Measurements from ENCODE around the gene PTPN9. TPM values are rescaled to one million over a fixed set of nuclear protein-coding genes. Genes with fewer than 3 reads are reported as not detected.

The PTPN9 gene
- total and polyA plus RNA-seq, 10 of the 15 experiments (the other 5 are each of a cell fraction or from before 2014, with no cell fraction given), result 7.8 to 29.1 (median 18.5) TPM

GRCh38 chr15:75625542-75626347 lies 46.6 kb upstream of the PTPN9 start, which contains the start of gene SNUPN (continued):
- TF ChIP-seq, protein P1, sequence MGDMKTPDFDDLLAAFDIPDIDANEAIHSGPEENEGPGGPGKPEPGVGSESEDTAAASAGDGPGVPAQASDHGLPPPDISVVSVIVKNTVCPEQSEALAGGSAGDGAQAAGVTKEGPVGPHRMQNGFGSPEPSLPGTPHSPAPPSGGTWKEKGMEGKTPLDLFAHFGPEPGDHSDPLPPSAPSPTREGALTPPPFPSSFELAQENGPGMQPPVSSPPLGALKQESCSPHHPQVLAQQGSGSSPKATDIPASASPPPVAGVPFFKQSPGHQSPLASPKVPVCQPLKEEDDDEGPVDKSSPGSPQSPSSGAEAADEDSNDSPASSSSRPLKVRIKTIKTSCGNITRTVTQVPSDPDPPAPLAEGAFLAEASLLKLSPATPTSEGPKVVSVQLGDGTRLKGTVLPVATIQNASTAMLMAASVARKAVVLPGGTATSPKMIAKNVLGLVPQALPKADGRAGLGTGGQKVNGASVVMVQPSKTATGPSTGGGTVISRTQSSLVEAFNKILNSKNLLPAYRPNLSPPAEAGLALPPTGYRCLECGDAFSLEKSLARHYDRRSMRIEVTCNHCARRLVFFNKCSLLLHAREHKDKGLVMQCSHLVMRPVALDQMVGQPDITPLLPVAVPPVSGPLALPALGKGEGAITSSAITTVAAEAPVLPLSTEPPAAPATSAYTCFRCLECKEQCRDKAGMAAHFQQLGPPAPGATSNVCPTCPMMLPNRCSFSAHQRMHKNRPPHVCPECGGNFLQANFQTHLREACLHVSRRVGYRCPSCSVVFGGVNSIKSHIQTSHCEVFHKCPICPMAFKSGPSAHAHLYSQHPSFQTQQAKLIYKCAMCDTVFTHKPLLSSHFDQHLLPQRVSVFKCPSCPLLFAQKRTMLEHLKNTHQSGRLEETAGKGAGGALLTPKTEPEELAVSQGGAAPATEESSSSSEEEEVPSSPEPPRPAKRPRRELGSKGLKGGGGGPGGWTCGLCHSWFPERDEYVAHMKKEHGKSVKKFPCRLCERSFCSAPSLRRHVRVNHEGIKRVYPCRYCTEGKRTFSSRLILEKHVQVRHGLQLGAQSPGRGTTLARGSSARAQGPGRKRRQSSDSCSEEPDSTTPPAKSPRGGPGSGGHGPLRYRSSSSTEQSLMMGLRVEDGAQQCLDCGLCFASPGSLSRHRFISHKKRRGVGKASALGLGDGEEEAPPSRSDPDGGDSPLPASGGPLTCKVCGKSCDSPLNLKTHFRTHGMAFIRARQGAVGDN (IDR thresholded peaks at IDR 0.05), result peak; percentile 76

DNA sequence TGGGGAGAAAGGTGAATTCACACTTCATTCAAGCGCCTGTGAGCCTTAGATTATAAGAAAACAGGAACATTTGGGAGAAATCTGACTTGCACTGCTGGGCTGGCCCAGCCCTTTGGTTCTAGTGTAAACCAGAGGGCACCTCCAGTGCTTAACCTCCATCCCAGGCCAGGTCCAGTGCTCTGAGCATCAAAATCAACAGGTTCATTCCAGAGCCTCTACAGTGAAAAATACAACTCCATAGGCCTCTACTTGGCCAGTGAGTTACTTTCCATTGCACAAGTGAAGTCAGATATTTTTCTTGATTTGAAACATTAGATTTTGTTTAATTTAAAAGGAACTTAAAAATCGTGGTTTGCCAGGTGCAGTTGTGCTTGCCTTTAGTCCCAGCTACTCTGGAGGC lies 43.4 kb upstream of the PTPN9 start:
- SMC1A ChIA-PET (ENCODE audit: uncharacterized antibody, unreplicated experiment), result no interaction called here
- Histone ChIP-seq H3K4me2 (ENCODE audit: control insufficient read depth, insufficient read depth) (no peak overlapping the region), H4K20me1 (ENCODE audit: control insufficient read depth, insufficient read depth) (no peaks in the 10 kb centered on the region), H3K4me1 (ENCODE audit: control insufficient read depth, insufficient read depth, low read length) (peaks cover 6% of the 10 kb centered on the region), H3K27me3 (replicated peaks in 1 of 2; ENCODE audit: control insufficient read depth in 2 of 2, insufficient read depth in 2 of 2, low read length in 1 of 2) (no peaks in the 10 kb centered on the region), H3K79me2 (ENCODE audit: control insufficient read depth, insufficient read depth, low read length) (peaks cover 8% of the 10 kb centered on the region), H3K9ac (ENCODE audit: control insufficient read depth, insufficient read depth, low read length) (no peak overlapping the region), H3K9me3 (replicated peaks; ENCODE audit: control insufficient read depth, insufficient read depth, low read length) (no peaks in the 10 kb centered on the region), H3K36me3 (ENCODE audit: control insufficient read depth in 2 of 2, insufficient read depth in 2 of 2, low read length in 1 of 2) (peaks cover 0 to 10% of the 10 kb centered on the region in 2 experiments; a peak in 2 of 4 replicates), H3K4me3 (no peak overlapping the region), H3K27ac (ENCODE audit: control insufficient read depth, insufficient read depth) (no peak overlapping the region), H2AFZ (ENCODE audit: control insufficient read depth, low read depth, low read length) (no peak overlapping the region)
- POLR2A ChIA-PET, result interaction anchor here (0.7 kb wide), 1 partner anchor 255 kb away, joined by 3 read pairs; no protein-coding TSS in a partner anchor
- in situ Hi-C loops (cut with MboI) (loop anchor here (5.0 kb wide), 1 partner anchor 165 kb away; no protein-coding TSS in a partner anchor), intact Hi-C loops (cut with micrococcal nuclease; ENCODE audit: unreplicated experiment) (no loop called here)
- BruUV-seq (replicated peaks), result TSS peak; percentile 50
- DNase-seq (ENCODE audit: low read depth, low spot score), result no peak
- CTCF ChIA-PET, result no interaction called here
- ATAC-seq, result no peak
- RAD21 ChIA-PET (ENCODE audit: unreplicated experiment), result no interaction called here
- no peak for FAIRE-seq
- WGBS (ENCODE audit: insufficient coverage, insufficient replicate concordance, low lambda C conversion rate, missing lambda C conversion rate), result 46% methylated on average over 2 of the region's 2 CpGs
- TF ChIP-seq ZZZ3 (IDR thresholded peaks at IDR 0.05; ENCODE audit: control insufficient read depth, insufficient read length, low read depth), result no peak
- TF ChIP-seq, protein P2, sequence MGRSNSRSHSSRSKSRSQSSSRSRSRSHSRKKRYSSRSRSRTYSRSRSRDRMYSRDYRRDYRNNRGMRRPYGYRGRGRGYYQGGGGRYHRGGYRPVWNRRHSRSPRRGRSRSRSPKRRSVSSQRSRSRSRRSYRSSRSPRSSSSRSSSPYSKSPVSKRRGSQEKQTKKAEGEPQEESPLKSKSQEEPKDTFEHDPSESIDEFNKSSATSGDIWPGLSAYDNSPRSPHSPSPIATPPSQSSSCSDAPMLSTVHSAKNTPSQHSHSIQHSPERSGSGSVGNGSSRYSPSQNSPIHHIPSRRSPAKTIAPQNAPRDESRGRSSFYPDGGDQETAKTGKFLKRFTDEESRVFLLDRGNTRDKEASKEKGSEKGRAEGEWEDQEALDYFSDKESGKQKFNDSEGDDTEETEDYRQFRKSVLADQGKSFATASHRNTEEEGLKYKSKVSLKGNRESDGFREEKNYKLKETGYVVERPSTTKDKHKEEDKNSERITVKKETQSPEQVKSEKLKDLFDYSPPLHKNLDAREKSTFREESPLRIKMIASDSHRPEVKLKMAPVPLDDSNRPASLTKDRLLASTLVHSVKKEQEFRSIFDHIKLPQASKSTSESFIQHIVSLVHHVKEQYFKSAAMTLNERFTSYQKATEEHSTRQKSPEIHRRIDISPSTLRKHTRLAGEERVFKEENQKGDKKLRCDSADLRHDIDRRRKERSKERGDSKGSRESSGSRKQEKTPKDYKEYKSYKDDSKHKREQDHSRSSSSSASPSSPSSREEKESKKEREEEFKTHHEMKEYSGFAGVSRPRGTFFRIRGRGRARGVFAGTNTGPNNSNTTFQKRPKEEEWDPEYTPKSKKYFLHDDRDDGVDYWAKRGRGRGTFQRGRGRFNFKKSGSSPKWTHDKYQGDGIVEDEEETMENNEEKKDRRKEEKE (IDR thresholded peaks at IDR 0.05), result no peak
- TF ChIP-seq ZBTB33 (IDR thresholded peaks at IDR 0.05), result no peak
- no peak for TF ChIP-seq RCOR1 (conservative IDR thresholded peaks at IDR 0.05; ENCODE audit: low read depth, low read length)
- no peak for TF ChIP-seq IRF4 (IDR thresholded peaks at IDR 0.05; ENCODE audit: low read depth, low read length)
- no peak for TF ChIP-seq ETV6 (conservative IDR thresholded peaks at IDR 0.05 in 1 of 2, IDR thresholded peaks at IDR 0.05 in 1 of 2; ENCODE audit: borderline replicate concordance in 1 of 2, low read depth in 1 of 2)
- no peak for TF ChIP-seq SREBF2 (IDR thresholded peaks at IDR 0.05; ENCODE audit: low read length)
- TF ChIP-seq GABPA (IDR thresholded peaks at IDR 0.05; ENCODE audit: low read depth), result no peak
